DLD1 (cell line): ENCODE data around the gene SCYL3.
"Not testable (repeated sequence)": the region's sequence is repeated elsewhere in the genome, so short reads cannot be mapped to it uniquely, and the experiment has no call there.

ENCODE experiments used
- in situ Hi-C: cut with HindIII; loops from 2 replicates; pipeline ENCODE4 v1.10.0; 2017; ENCODE audit warnings: low sequenced_read_pairs

SCYL3 gene

GRCh38 chr1:169829671-169830070 lies 64.0 kb downstream of the SCYL3 start:
- in situ Hi-C loops, result no loop called here

- in situ Hi-C loops, result no loop called here
Measured at GRCh38 chr1:169824153-169824552, 69.5 kb downstream of the SCYL3 start.

GRCh38 chr1:169821500-169821899 lies 72.2 kb downstream of the SCYL3 start:
- in situ Hi-C loops, result no loop called here

- in situ Hi-C loops, result no loop called here
Measured at GRCh38 chr1:169816617-169817016, 77.1 kb downstream of the SCYL3 start.

DNA sequence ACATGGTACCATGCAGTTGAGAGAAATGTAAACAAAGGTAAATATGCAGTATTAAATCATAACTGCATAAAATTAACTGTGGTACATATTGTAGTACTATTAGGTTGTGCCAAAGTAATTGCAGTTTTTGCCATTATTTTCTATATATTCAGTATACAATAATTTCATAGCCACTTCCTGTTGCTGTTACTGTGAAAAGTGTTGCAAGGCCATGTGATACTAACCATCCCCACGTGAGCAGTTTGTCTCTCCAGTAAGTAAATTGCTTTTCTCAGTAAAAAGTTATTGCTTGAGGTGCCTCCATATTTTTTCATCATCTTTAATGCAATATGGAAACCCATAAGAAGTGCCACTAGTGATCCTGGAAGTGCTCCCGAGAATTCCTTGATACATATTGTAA lies 79.4 kb downstream of the SCYL3 start:
- in situ Hi-C loops, result no loop called here

DNA sequence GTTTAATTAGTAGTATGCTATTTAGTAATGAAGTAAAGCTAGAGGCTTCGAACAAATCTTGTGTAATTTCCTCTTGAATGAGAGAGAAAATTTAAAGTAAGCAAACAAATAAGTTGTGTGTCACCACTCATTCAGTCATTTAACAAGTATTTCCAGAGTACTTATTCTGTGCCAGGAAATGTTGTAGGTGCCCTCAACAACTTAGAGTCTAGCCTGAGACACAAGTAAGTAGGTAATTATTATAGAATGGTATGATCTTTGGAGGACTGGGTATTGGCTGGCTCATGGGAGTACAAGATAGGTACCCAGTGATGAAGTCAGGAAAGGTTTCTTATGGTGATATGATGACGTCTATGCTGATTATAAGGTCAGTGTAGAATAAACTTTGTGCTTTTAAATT lies 81.6 kb downstream of the SCYL3 start:
- in situ Hi-C loops, result no loop called here

DNA sequence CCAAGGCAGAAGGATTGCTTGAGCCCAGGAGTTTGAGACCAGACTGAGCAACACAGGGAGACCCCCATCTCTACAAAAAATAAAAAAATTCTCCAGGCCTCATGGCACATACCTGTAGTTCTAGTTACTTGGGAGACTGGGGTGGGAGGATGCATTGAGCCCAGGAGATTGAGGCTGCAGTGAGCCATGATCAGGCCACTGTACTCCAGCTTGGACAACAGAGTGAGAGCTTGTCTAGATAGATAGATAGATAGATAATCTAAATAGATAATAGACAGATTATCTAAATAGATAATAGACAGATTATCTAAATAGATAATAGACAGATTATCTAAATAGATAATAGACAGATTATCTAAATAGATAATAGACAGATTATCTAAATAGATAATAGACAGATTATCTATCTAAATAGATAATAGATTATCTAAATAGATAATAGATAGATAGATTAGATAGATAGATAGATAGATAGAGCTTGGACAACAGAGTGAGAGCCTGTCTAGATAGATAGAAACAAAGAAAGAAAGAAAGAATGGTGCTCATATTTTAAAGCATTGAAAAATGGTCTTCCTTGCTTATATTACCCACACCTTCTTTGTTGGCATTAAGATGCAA lies 82.2 kb downstream of the SCYL3 start:
- in situ Hi-C loops, result not testable (repeated sequence)

DNA sequence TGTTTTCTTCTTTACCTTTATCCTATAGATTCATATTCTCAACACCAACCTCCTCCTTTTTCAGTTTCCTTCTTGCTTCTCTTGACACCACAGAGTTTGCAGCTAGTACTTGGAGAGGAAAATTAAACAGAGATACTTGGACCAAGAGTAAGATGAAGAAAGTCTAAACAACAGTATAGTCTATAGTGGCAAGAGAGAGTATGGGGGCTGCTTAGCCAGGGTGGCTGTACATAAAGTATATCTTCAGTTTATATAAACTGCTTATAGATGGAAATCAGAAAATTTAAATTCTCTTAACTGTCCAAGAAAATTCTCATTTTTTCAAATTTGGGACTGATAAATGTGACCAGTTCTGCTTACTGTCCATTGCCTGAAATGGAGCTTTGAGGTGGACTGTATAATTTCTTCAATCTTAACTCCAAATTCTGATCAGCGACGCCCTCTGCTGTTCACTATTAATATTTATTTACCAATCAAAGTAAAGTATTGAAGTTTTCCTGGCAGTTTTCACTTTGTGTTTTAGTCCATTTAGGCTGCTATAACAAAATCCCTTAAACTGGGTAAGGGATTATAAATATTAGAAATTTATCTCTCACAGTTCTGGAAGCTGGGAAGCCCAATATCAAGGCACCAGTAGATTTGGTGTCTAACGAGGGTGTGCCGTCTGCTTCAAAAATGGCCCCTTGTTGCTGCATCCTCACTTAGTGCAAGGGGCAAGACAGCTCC lies 84.2 kb downstream of the SCYL3 start:
- in situ Hi-C loops, result no loop called here

DNA sequence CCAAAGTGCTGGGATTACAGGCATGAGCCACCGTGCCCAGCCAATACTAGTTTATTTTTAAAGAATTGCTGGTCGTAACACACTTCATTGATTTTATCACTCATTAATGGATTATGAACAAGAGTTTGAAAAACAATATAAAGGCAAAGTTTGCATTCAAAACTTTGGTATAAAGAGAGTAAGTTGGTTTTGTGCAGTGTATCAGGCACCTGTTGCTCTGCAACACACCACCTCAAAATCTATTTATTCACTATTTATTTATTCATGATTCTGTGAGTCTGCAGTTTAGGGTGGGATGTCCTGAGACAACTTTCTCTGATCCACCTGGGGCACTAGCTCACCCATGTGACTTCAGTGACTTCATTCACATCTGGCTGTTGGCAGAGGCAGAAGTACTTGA lies 88.8 kb downstream of the SCYL3 start:
- in situ Hi-C loops, result no loop called here

DNA sequence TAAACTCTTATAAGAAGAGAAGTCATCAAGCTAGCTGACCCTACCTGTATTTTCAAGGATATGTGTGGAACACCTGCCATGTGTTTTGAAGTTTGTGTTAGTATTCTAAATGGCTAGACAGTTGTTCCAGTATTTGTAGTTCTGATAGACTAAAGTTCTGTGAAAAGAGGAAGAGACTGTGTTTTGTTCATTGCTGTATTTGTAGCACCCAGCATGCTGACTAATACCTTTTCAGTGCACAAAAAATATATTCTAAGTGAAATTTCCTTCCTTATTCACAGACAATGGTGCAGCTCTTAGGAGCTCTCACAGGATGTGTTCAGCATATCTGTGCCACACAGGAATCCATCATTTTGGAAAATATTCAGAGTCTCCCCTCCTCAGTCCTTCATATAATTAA lies 90.8 kb downstream of the SCYL3 start:
- in situ Hi-C loops, result no loop called here
